K562 treated with DMSO at 1 percent for 4 hours (cell line): ENCODE data around the gene STPG3. TPM values are rescaled to one million over a fixed set of nuclear protein-coding genes. Genes with fewer than 3 reads are reported as not detected.

Experiments
- total RNA-seq: library from RNA; unstranded; fragments of 300-600 nt; gene quantifications from 2 replicates; pipeline ENCODE4 v1.2.3, GENCODE V29; 2022; ENCODE audit not compliant: insufficient read depth

Gene STPG3
- total RNA-seq = not detected in 2 replicates

GRCh38 chr9:137251194-137251461, at the start of gene STPG3:
Gene STPG3 (plus strand): TSS chr9:137251286. CDS start chr9:137251287, 1 bp downstream.

GRCh38 chr9:137205126-137206069, 45.7 kb upstream of the STPG3 start, which contains the start of the genes NDOR1 and TMEM203:
Gene NDOR1 (plus strand): TSS chr9:137205700. CDS start chr9:137205778, 78 bp downstream.
Gene TMEM203 (minus strand): TSS chr9:137205648. CDS start chr9:137205414, 234 bp downstream.

GRCh38 chr9:137222190-137223077, 28.7 kb upstream of the STPG3 start, which contains the start of gene RNF208:
Gene RNF208 (minus strand): TSS chr9:137222240. CDS start chr9:137221212, 1,028 bp downstream.

GRCh38 chr9:137224830-137225694, 26.0 kb upstream of the STPG3 start, which contains the start of gene CYSRT1:
Gene CYSRT1 (plus strand): TSS chr9:137225174. CDS start chr9:137225622, 448 bp downstream.

GRCh38 chr9:137227054-137227852, 23.8 kb upstream of the STPG3 start, which contains the start of gene RNF224:
Gene RNF224 (plus strand): TSS chr9:137227502. CDS start chr9:137228336, 834 bp downstream.

GRCh38 chr9:137230705-137231371, 20.2 kb upstream of the STPG3 start, which contains the start of gene SLC34A3:
Gene SLC34A3 (plus strand): TSS chr9:137230901. CDS start chr9:137231703, 802 bp downstream.

GRCh38 chr9:137240841-137241489, 10.1 kb upstream of the STPG3 start, which contains the start of gene TUBB4B:
Gene TUBB4B (plus strand): TSS chr9:137241287. CDS start chr9:137241361, 74 bp downstream.

GRCh38 chr9:137254624-137255447, 3.8 kb downstream of the STPG3 start, which contains the start of gene NELFB:
Gene NELFB (plus strand): TSS chr9:137255327.

GRCh38 chr9:137277329-137278041, 26.4 kb downstream of the STPG3 start, which contains the start of gene TOR4A:
Gene TOR4A (plus strand): TSS chr9:137277726. CDS start chr9:137278690, 964 bp downstream.

GRCh38 chr9:137302118-137302448, 51.0 kb downstream of the STPG3 start, which contains the start of gene NRARP:
Gene NRARP (minus strand): TSS chr9:137302271. CDS start chr9:137301928, 343 bp downstream.

Other genes starting within 250 kb of the STPG3 start
- 14.1 and 26.4 TPM in 2 replicates for gene ABCA2, start 223.0 kb upstream of the STPG3 start, total RNA-seq
- gene FUT7, start 219.2 kb upstream of the STPG3 start, total RNA-seq = not detected in 2 replicates
- gene NPDC1, start 205.1 kb upstream of the STPG3 start, total RNA-seq = 0.52 and 1.0 TPM in 2 replicates
- gene ENTPD2, start 197.2 kb upstream of the STPG3 start, total RNA-seq = not detected in 2 replicates
- 27.1 and 30.1 TPM in 2 replicates for gene SAPCD2, start 180.7 kb upstream of the STPG3 start, total RNA-seq
- 9.4 and 14.1 TPM in 2 replicates for gene UAP1L1, start 173.8 kb upstream of the STPG3 start, total RNA-seq
- gene MAN1B1, start 164.3 kb upstream of the STPG3 start, total RNA-seq = 37.3 and 38.9 TPM in 2 replicates
- gene DPP7, start 136.6 kb upstream of the STPG3 start, total RNA-seq = 228 and 246 TPM in 2 replicates
- not detected in 2 replicates for gene GRIN1, start 112.1 kb upstream of the STPG3 start, total RNA-seq
- not detected in 2 replicates for gene LRRC26, start 81.2 kb upstream of the STPG3 start, total RNA-seq
- gene TMEM210, start 79.2 kb upstream of the STPG3 start, total RNA-seq = not detected in 2 replicates
- 32.5 and 40.5 TPM in 2 replicates for gene ANAPC2, start 62.7 kb upstream of the STPG3 start, total RNA-seq
- gene SSNA1, start 62.6 kb upstream of the STPG3 start, total RNA-seq = 203 and 207 TPM in 2 replicates
- gene TPRN, start 50.5 kb upstream of the STPG3 start, total RNA-seq = 26.9 and 34.8 TPM in 2 replicates
- gene TMEM203, start 45.6 kb upstream of the STPG3 start, total RNA-seq = 35.0 and 40.6 TPM in 2 replicates
- gene NDOR1, start 45.6 kb upstream of the STPG3 start, total RNA-seq = 23.0 and 25.4 TPM in 2 replicates
- 6.2 and 6.7 TPM in 2 replicates for gene RNF208, start 29.0 kb upstream of the STPG3 start, total RNA-seq
- gene CYSRT1, start 26.1 kb upstream of the STPG3 start, total RNA-seq = 1.1 TPM in 1 of 2 replicates, not detected in the other
- 0.99 TPM in 1 of 2 replicates, not detected in the other for gene RNF224, start 23.8 kb upstream of the STPG3 start, total RNA-seq
- gene SLC34A3, start 20.4 kb upstream of the STPG3 start, total RNA-seq = not detected in 2 replicates
- 816 and 880 TPM in 2 replicates for gene TUBB4B, start 10.0 kb upstream of the STPG3 start, total RNA-seq
- 84.5 and 89.8 TPM in 2 replicates for gene NELFB, start 4.0 kb downstream of the STPG3 start, total RNA-seq
- gene TOR4A, start 26.4 kb downstream of the STPG3 start, total RNA-seq = 49.5 and 59.8 TPM in 2 replicates
- 16.1 and 30.4 TPM in 2 replicates for gene NRARP, start 51.0 kb downstream of the STPG3 start, total RNA-seq
- gene EXD3, start 171.9 kb downstream of the STPG3 start, total RNA-seq = 9.8 TPM in 2 replicates
- gene NOXA1, start 172.1 kb downstream of the STPG3 start, total RNA-seq = 1.1 and 1.8 TPM in 2 replicates
- not detected in 2 replicates for gene ENTPD8, start 190.1 kb downstream of the STPG3 start, total RNA-seq
- 52.0 and 53.0 TPM in 2 replicates for gene NSMF, start 208.0 kb downstream of the STPG3 start, total RNA-seq